K562 (cell line): ENCODE results near the gene MYL4. TPM values are rescaled to one million over a fixed set of nuclear protein-coding genes. Genes with fewer than 3 reads are reported as not detected.
A peak's percentile ranks its signal among the peaks of the same experiment; 100 is the strongest.

Experiments
- CHD4 ChIP-seq: fragments of 200-600 bp; sonication (generic); IDR thresholded peaks from 3 replicates; pipeline ENCODE4 v1.6.1; 2012; ENCODE audit warnings: low read depth, mild to moderate bottlenecking, mixed read lengths, low read length, inconsistent platforms; ENCODE audit not compliant: insufficient read depth, insufficient replicate concordance, poor library complexity, severe bottlenecking
- PHF8 ChIP-seq: fragments of 200-600 bp; sonication (generic); IDR thresholded peaks from 2 replicates; pipeline ENCODE4 v1.6.1; 2012; ENCODE audit warnings: mixed run types, mild to moderate bottlenecking, inconsistent platforms, low read length, moderate library complexity, borderline replicate concordance
- REST ChIP-seq, 2 experiments: fragments of 450-650 bp; formaldehyde crosslinking in 1 of 2; IDR thresholded peaks; 2 replicates each; pipeline versions ENCODE4 v1.4.0 to v1.6.1; 2014 to 2020; ENCODE audit warnings: mild to moderate bottlenecking in 2 of 2, borderline replicate concordance in 1 of 2, low read depth in 1 of 2
- TAF9B ChIP-seq: fragments of 450-650 bp; IDR thresholded peaks from 2 replicates; pipeline ENCODE4 v1.6.1; 2018; ENCODE audit warnings: mild to moderate bottlenecking; ENCODE audit not compliant: partially characterized antibody
- TBP ChIP-seq: optimal IDR thresholded peaks from 2 replicates; pipeline ENCODE3; 2011; ENCODE audit warnings: low read depth, low read length, improper control_type of control experiment
- ZNF24 ChIP-seq: fragments of 450-650 bp; IDR thresholded peaks from 2 replicates; pipeline ENCODE4 v1.6.1; 2016
- polyA plus RNA-seq, 8 experiments: library from polyadenylated mRNA; depleted of rRNA in 4 of 8; stranded (reverse) in 5 of 8; unstranded in 3 of 8; fragments of >200 nt; fragmentation: Nextera tagmentation in 2 of 8; fragmentation: Illumina TruSeq in 1 of 8; extraction: Ambion mirVana in 2 of 8; extraction: Trizol in 1 of 8; gene quantifications; 2 replicates each; pipeline versions ENCODE4 v1.2.1 to v1.2.3, GENCODE V29; 2011 to 2014; ENCODE audit warnings: inconsistent platforms in 1 of 8, missing spikeins in 1 of 8
- total RNA-seq, 7 experiments: library from RNA; depleted of rRNA in 6 of 7; stranded (reverse); fragments of >200 nt in 6 of 7; fragmentation: Illumina TruSeq in 2 of 7; extraction: Trizol in 2 of 7; gene quantifications; 2 replicates each; pipeline versions ENCODE4 v1.2.1 to v1.2.3, GENCODE V29; 2011 to 2021; ENCODE audit warnings: low replicate concordance in 1 of 7
- TF ChIP-seq, protein P1 (sequence below): fragments of 450-650 bp; IDR thresholded peaks from 2 replicates; pipeline ENCODE4 v1.6.1; 2016; ENCODE audit warnings: mild to moderate bottlenecking, moderate library complexity

The MYL4 gene
- total and polyA plus RNA-seq, 9 of the 15 experiments (the other 6 are each of a cell fraction or from before 2014, with no cell fraction given): 117 to 423 (median 221) TPM

DNA sequence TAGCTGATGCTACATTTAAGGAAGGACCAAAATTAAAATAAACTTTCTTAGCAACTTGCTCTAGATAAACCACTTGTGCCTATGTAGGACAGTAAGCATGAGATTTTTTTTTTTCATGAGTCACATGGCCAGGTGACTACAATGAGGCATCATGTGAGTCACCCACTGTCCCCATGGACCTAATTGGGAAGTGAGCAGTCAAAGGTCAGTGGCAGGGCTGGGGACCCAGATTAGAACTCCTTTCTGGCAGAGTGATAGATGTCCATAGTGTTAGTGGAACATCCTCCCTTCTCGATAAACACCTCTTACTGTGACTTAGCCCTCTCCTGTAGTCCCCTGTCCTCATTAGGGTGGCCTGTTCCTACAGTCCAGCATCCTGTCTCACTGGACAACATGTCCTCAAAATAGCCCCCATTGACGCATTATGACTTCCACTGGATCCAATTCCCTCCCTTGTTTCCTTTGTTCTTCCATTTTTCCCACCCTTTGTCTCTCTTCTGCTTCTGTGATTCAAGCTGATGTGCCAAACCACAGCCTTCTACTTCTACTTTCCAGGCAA lies 56.9 kb downstream of the MYL4 start (continued):
- no peak for TF ChIP-seq CHD4
- TF ChIP-seq, protein P1, sequence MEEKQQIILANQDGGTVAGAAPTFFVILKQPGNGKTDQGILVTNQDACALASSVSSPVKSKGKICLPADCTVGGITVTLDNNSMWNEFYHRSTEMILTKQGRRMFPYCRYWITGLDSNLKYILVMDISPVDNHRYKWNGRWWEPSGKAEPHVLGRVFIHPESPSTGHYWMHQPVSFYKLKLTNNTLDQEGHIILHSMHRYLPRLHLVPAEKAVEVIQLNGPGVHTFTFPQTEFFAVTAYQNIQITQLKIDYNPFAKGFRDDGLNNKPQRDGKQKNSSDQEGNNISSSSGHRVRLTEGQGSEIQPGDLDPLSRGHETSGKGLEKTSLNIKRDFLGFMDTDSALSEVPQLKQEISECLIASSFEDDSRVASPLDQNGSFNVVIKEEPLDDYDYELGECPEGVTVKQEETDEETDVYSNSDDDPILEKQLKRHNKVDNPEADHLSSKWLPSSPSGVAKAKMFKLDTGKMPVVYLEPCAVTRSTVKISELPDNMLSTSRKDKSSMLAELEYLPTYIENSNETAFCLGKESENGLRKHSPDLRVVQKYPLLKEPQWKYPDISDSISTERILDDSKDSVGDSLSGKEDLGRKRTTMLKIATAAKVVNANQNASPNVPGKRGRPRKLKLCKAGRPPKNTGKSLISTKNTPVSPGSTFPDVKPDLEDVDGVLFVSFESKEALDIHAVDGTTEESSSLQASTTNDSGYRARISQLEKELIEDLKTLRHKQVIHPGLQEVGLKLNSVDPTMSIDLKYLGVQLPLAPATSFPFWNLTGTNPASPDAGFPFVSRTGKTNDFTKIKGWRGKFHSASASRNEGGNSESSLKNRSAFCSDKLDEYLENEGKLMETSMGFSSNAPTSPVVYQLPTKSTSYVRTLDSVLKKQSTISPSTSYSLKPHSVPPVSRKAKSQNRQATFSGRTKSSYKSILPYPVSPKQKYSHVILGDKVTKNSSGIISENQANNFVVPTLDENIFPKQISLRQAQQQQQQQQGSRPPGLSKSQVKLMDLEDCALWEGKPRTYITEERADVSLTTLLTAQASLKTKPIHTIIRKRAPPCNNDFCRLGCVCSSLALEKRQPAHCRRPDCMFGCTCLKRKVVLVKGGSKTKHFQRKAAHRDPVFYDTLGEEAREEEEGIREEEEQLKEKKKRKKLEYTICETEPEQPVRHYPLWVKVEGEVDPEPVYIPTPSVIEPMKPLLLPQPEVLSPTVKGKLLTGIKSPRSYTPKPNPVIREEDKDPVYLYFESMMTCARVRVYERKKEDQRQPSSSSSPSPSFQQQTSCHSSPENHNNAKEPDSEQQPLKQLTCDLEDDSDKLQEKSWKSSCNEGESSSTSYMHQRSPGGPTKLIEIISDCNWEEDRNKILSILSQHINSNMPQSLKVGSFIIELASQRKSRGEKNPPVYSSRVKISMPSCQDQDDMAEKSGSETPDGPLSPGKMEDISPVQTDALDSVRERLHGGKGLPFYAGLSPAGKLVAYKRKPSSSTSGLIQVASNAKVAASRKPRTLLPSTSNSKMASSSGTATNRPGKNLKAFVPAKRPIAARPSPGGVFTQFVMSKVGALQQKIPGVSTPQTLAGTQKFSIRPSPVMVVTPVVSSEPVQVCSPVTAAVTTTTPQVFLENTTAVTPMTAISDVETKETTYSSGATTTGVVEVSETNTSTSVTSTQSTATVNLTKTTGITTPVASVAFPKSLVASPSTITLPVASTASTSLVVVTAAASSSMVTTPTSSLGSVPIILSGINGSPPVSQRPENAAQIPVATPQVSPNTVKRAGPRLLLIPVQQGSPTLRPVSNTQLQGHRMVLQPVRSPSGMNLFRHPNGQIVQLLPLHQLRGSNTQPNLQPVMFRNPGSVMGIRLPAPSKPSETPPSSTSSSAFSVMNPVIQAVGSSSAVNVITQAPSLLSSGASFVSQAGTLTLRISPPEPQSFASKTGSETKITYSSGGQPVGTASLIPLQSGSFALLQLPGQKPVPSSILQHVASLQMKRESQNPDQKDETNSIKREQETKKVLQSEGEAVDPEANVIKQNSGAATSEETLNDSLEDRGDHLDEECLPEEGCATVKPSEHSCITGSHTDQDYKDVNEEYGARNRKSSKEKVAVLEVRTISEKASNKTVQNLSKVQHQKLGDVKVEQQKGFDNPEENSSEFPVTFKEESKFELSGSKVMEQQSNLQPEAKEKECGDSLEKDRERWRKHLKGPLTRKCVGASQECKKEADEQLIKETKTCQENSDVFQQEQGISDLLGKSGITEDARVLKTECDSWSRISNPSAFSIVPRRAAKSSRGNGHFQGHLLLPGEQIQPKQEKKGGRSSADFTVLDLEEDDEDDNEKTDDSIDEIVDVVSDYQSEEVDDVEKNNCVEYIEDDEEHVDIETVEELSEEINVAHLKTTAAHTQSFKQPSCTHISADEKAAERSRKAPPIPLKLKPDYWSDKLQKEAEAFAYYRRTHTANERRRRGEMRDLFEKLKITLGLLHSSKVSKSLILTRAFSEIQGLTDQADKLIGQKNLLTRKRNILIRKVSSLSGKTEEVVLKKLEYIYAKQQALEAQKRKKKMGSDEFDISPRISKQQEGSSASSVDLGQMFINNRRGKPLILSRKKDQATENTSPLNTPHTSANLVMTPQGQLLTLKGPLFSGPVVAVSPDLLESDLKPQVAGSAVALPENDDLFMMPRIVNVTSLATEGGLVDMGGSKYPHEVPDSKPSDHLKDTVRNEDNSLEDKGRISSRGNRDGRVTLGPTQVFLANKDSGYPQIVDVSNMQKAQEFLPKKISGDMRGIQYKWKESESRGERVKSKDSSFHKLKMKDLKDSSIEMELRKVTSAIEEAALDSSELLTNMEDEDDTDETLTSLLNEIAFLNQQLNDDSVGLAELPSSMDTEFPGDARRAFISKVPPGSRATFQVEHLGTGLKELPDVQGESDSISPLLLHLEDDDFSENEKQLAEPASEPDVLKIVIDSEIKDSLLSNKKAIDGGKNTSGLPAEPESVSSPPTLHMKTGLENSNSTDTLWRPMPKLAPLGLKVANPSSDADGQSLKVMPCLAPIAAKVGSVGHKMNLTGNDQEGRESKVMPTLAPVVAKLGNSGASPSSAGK: peak; percentile 27; the same call in 1 of the 2 replicates
- no peak for TF ChIP-seq ZNF24
- TF ChIP-seq TBP: no peak
- peak; percentile 50 for TF ChIP-seq TAF9B
- TF ChIP-seq REST (IDR thresholded peaks at IDR 0.05; ENCODE audit: borderline replicate concordance): peak; percentile 55; the same call in 1 of the 2 replicates
- TF ChIP-seq REST (CRISPR knock-in tag; IDR thresholded peaks at IDR 0.05; ENCODE audit: low read depth): no peak
- no peak for TF ChIP-seq PHF8
